HEK293 (cell line): ENCODE data around the gene NAA80.
A peak's percentile ranks its signal among the peaks of the same experiment; 100 is the strongest.

Experiments
- BCL11A ChIP-seq: fragments of 450-650 bp; formaldehyde crosslinking; IDR thresholded peaks from 2 replicates; pipeline ENCODE4 v1.5.1; 2016; ENCODE audit warnings: low read depth, missing biosample characterization, missing genetic modification characterization
- GLI4 ChIP-seq: fragments of 450-650 bp; formaldehyde crosslinking; IDR thresholded peaks from 2 replicates; pipeline ENCODE4 v1.5.1; 2016; ENCODE audit warnings: missing biosample characterization, missing genetic modification characterization
- KLF10 ChIP-seq: fragments of 450-650 bp; IDR thresholded peaks from 2 replicates; pipeline ENCODE4 v1.5.1; 2018; ENCODE audit warnings: missing biosample characterization, mild to moderate bottlenecking, missing genetic modification characterization
- OVOL3 ChIP-seq: fragments of 450-650 bp; formaldehyde crosslinking; IDR thresholded peaks from 2 replicates; pipeline ENCODE4 v1.5.1; 2016; ENCODE audit warnings: missing biosample characterization, missing genetic modification characterization
- RBAK ChIP-seq: fragments of 450-650 bp; formaldehyde crosslinking; IDR thresholded peaks from 2 replicates; pipeline ENCODE4 v1.5.1; 2016; ENCODE audit warnings: missing biosample characterization, missing genetic modification characterization
- SALL2 ChIP-seq: fragments of 450-650 bp; formaldehyde crosslinking; IDR thresholded peaks from 2 replicates; pipeline ENCODE4 v1.5.0; 2017; ENCODE audit warnings: missing biosample characterization, mild to moderate bottlenecking, missing genetic modification characterization, borderline replicate concordance
- SCRT2 ChIP-seq: fragments of 450-650 bp; formaldehyde crosslinking; IDR thresholded peaks from 2 replicates; pipeline ENCODE4 v1.5.1; 2016; ENCODE audit warnings: missing biosample characterization, missing genetic modification characterization
- ZBTB21 ChIP-seq: fragments of 450-650 bp; formaldehyde crosslinking; IDR thresholded peaks from 2 replicates; pipeline ENCODE4 v1.5.1; 2017; ENCODE audit warnings: missing biosample characterization, missing genetic modification characterization
- ZBTB48 ChIP-seq: fragments of 450-650 bp; formaldehyde crosslinking; IDR thresholded peaks from 2 replicates; pipeline ENCODE4 v1.5.1; 2016; ENCODE audit warnings: missing biosample characterization, missing genetic modification characterization
- ZBTB8A ChIP-seq: fragments of 450-650 bp; formaldehyde crosslinking; IDR thresholded peaks from 2 replicates; pipeline ENCODE4 v1.5.1; 2016; ENCODE audit warnings: missing biosample characterization, missing genetic modification characterization
- ZFHX2 ChIP-seq: fragments of 450-650 bp; formaldehyde crosslinking; conservative IDR thresholded peaks from 2 replicates; pipeline ENCODE4 v1.5.1; 2016; ENCODE audit warnings: missing biosample characterization, missing genetic modification characterization
- ZNF138 ChIP-seq: fragments of 450-650 bp; formaldehyde crosslinking; IDR thresholded peaks from 2 replicates; pipeline ENCODE4 v1.5.1; 2016; ENCODE audit warnings: missing biosample characterization, missing genetic modification characterization, borderline replicate concordance
- ZNF146 ChIP-seq: fragments of 450-650 bp; formaldehyde crosslinking; IDR thresholded peaks from 2 replicates; pipeline ENCODE4 v1.5.1; 2016; ENCODE audit warnings: missing biosample characterization, missing genetic modification characterization
- ZNF16 ChIP-seq: fragments of 450-650 bp; formaldehyde crosslinking; IDR thresholded peaks from 2 replicates; pipeline ENCODE4 v1.5.1; 2016; ENCODE audit warnings: low read depth, missing biosample characterization, missing genetic modification characterization
- ZNF23 ChIP-seq: fragments of 450-650 bp; formaldehyde crosslinking; IDR thresholded peaks from 2 replicates; pipeline ENCODE4 v1.5.1; 2016; ENCODE audit warnings: missing biosample characterization, missing genetic modification characterization, borderline replicate concordance
- ZNF26 ChIP-seq: fragments of 450-650 bp; formaldehyde crosslinking; IDR thresholded peaks from 2 replicates; pipeline ENCODE4 v1.5.1; 2016; ENCODE audit warnings: missing biosample characterization, missing genetic modification characterization
- ZNF324 ChIP-seq: fragments of 450-650 bp; formaldehyde crosslinking; IDR thresholded peaks from 2 replicates; pipeline ENCODE4 v1.5.1; 2016; ENCODE audit warnings: missing biosample characterization, missing genetic modification characterization
- ZNF48 ChIP-seq: fragments of 450-650 bp; formaldehyde crosslinking; IDR thresholded peaks from 2 replicates; pipeline ENCODE4 v1.5.1; 2016; ENCODE audit warnings: missing biosample characterization, missing genetic modification characterization
- ZNF510 ChIP-seq: fragments of 450-650 bp; formaldehyde crosslinking; IDR thresholded peaks from 2 replicates; pipeline ENCODE4 v1.5.1; 2018; ENCODE audit warnings: mild to moderate bottlenecking, missing genetic modification characterization, missing biosample characterization; ENCODE audit not compliant: insufficient replicate concordance
- ZNF544 ChIP-seq: fragments of 450-650 bp; formaldehyde crosslinking; IDR thresholded peaks from 2 replicates; pipeline ENCODE4 v1.5.0; 2017; ENCODE audit warnings: missing biosample characterization, missing genetic modification characterization
- ZNF548 ChIP-seq: fragments of 450-650 bp; formaldehyde crosslinking; IDR thresholded peaks from 2 replicates; pipeline ENCODE4 v1.5.1; 2016; ENCODE audit warnings: missing biosample characterization, missing genetic modification characterization
- ZNF558 ChIP-seq: fragments of 450-650 bp; formaldehyde crosslinking; IDR thresholded peaks from 2 replicates; pipeline ENCODE4 v1.5.1; 2016; ENCODE audit warnings: missing biosample characterization, missing genetic modification characterization
- ZNF571 ChIP-seq: fragments of 450-650 bp; formaldehyde crosslinking; IDR thresholded peaks from 2 replicates; pipeline ENCODE4 v1.5.0; 2017; ENCODE audit warnings: missing biosample characterization, missing genetic modification characterization
- ZNF610 ChIP-seq: fragments of 450-650 bp; formaldehyde crosslinking; IDR thresholded peaks from 2 replicates; pipeline ENCODE4 v1.5.1; 2016; ENCODE audit warnings: missing biosample characterization, missing genetic modification characterization, borderline replicate concordance
- ZNF621 ChIP-seq: fragments of 450-650 bp; formaldehyde crosslinking; IDR thresholded peaks from 2 replicates; pipeline ENCODE4 v1.5.1; 2017; ENCODE audit warnings: missing biosample characterization, missing genetic modification characterization
- ZNF624 ChIP-seq: fragments of 450-650 bp; formaldehyde crosslinking; IDR thresholded peaks from 2 replicates; pipeline ENCODE4 v1.5.1; 2017; ENCODE audit warnings: missing biosample characterization, missing genetic modification characterization
- ZNF639 ChIP-seq: fragments of 450-650 bp; formaldehyde crosslinking; IDR thresholded peaks from 2 replicates; pipeline ENCODE4 v1.5.1; 2016; ENCODE audit warnings: missing biosample characterization, missing genetic modification characterization
- ZNF768 ChIP-seq: fragments of 450-650 bp; formaldehyde crosslinking; IDR thresholded peaks from 2 replicates; pipeline ENCODE4 v1.5.1; 2018; ENCODE audit warnings: missing biosample characterization, mild to moderate bottlenecking, missing genetic modification characterization
- ZNF792 ChIP-seq: fragments of 450-650 bp; formaldehyde crosslinking; IDR thresholded peaks from 2 replicates; pipeline ENCODE4 v1.5.1; 2016; ENCODE audit warnings: missing biosample characterization, missing genetic modification characterization
- TF ChIP-seq, protein P1 (sequence below): fragments of 450-650 bp; formaldehyde crosslinking; IDR thresholded peaks from 2 replicates; pipeline ENCODE4 v1.5.1; 2017; ENCODE audit warnings: missing biosample characterization, missing genetic modification characterization
- TF ChIP-seq, protein P2 (sequence below): fragments of 450-650 bp; formaldehyde crosslinking; IDR thresholded peaks from 2 replicates; pipeline ENCODE4 v1.5.1; 2016; ENCODE audit warnings: missing biosample characterization, missing genetic modification characterization
- TF ChIP-seq, protein P3 (sequence below): fragments of 450-650 bp; formaldehyde crosslinking; IDR thresholded peaks from 2 replicates; pipeline ENCODE4; 2016; ENCODE audit warnings: missing biosample characterization, missing genetic modification characterization

NAA80 gene

GRCh38 chr3:50292159-50293078 is 6.8 kb downstream of the NAA80 start, which contains the start of gene IFRD2 (continued):
- TF ChIP-seq, protein P1, sequence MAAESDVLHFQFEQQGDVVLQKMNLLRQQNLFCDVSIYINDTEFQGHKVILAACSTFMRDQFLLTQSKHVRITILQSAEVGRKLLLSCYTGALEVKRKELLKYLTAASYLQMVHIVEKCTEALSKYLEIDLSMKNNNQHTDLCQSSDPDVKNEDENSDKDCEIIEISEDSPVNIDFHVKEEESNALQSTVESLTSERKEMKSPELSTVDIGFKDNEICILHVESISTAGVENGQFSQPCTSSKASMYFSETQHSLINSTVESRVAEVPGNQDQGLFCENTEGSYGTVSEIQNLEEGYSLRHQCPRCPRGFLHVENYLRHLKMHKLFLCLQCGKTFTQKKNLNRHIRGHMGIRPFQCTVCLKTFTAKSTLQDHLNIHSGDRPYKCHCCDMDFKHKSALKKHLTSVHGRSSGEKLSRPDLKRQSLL (tag by site-specific recombination), result no peak; the same call in 1 of the 2 replicates
- TF ChIP-seq ZBTB48 (tag by site-specific recombination), result peak; percentile 67; the same call in 1 of the 2 replicates
- TF ChIP-seq SALL2, result no peak
- TF ChIP-seq RBAK (tag by site-specific recombination), result no peak
- TF ChIP-seq ZNF16, result no peak
- TF ChIP-seq ZNF544 (tag by site-specific recombination), result no peak
- TF ChIP-seq, protein P2, sequence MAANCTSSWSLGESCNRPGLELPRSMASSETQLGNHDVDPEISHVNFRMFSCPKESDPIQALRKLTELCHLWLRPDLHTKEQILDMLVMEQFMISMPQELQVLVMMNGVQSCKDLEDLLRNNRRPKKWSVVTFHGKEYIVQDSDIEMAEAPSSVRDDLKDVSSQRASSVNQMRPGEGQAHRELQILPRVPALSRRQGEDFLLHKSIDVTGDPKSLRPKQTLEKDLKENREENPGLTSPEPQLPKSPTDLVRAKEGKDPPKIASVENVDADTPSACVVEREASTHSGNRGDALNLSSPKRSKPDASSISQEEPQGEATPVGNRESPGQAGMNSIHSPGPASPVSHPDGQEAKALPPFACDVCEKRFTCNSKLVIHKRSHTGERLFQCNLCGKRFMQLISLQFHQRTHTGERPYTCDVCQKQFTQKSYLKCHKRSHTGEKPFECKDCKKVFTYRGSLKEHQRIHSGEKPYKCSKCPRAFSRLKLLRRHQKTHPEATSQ, result no peak
- no peak for TF ChIP-seq ZNF610 (tag by site-specific recombination)
- no peak for TF ChIP-seq ZNF146 (tag by site-specific recombination)
- TF ChIP-seq ZNF324, result 0 out of 2 replicates have a peak, but pooled peaks have one; percentile 31
- TF ChIP-seq ZNF510, result no peak
- no peak for TF ChIP-seq ZNF23 (tag by site-specific recombination)
- TF ChIP-seq ZFHX2 (tag by site-specific recombination), result 0 out of 2 replicates have a peak, but pooled peaks have one; percentile 11
- TF ChIP-seq ZNF138 (tag by site-specific recombination), result no peak
- no peak for TF ChIP-seq ZNF624 (tag by site-specific recombination)
- peak; percentile 43; the same call in 1 of the 2 replicates for TF ChIP-seq KLF10 (tag by site-specific recombination)
- no peak for TF ChIP-seq ZNF571 (tag by site-specific recombination)
- no peak for TF ChIP-seq ZNF558
- 0 out of 2 replicates have a peak, but pooled peaks have one; percentile 38 for TF ChIP-seq ZBTB8A (tag by site-specific recombination)
- no peak for TF ChIP-seq GLI4
- TF ChIP-seq ZNF548, result no peak
- no peak for TF ChIP-seq BCL11A (tag by site-specific recombination)
- TF ChIP-seq ZNF621 (tag by site-specific recombination), result no peak
- TF ChIP-seq ZNF48 (tag by site-specific recombination), result no peak
- TF ChIP-seq ZBTB21 (tag by site-specific recombination), result no peak
- no peak for TF ChIP-seq SCRT2 (tag by site-specific recombination)
- no peak for TF ChIP-seq ZNF26
- TF ChIP-seq ZNF639, result no peak; the same call in 1 of the 2 replicates
- TF ChIP-seq OVOL3, result no peak
- TF ChIP-seq ZNF792 (tag by site-specific recombination), result no peak
- TF ChIP-seq, protein P3, sequence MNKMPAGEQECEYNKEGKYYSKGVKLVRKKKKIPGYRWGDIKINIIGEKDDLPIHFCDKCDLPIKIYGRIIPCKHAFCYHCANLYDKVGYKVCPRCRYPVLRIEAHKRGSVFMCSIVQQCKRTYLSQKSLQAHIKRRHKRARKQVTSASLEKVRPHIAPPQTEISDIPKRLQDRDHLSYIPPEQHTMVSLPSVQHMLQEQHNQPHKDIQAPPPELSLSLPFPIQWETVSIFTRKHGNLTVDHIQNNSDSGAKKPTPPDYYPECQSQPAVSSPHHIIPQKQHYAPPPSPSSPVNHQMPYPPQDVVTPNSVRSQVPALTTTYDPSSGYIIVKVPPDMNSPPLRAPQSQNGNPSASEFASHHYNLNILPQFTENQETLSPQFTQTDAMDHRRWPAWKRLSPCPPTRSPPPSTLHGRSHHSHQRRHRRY, result no peak
- no peak for TF ChIP-seq ZNF768 (tag by site-specific recombination)
